Neural progenitor cell (in vitro differentiated cells): ENCODE measurements around the gene CHRNA5. TPM values are rescaled to one million over a fixed set of nuclear protein-coding genes. Genes with fewer than 3 reads are reported as not detected.

Experiments
- DNase-seq: peaks from one replicate; pipeline ENCODE4 v3.0.0-alpha.2; 2016; ENCODE audit warnings: low spot score
- H2AFZ ChIP-seq: fragments of 200-600 bp; sonication (generic); replicated peaks from 2 replicates; pipeline ENCODE4 v1.6.1; 2016; ENCODE audit warnings: antibody characterized with exemption
- H3F3A ChIP-seq: fragments of 200-600 bp; sonication (generic); 2 replicates; pipeline ENCODE4 v1.6.1; 2016; ENCODE audit warnings: antibody characterized with exemption, low read depth
- H3K27ac ChIP-seq: fragments of 200-600 bp; sonication (generic); 2 replicates; pipeline ENCODE4 v1.5.1; 2016; ENCODE audit warnings: mild to moderate bottlenecking
- H3K27me3 ChIP-seq: fragments of 200-600 bp; sonication (generic); 2 replicates; pipeline ENCODE4 v1.6.1; 2016; ENCODE audit warnings: mild to moderate bottlenecking, moderate library complexity
- H3K36me3 ChIP-seq: fragments of 200-600 bp; sonication (generic); 2 replicates; pipeline ENCODE4 v1.5.1; 2016
- H3K4me1 ChIP-seq: fragments of 200-600 bp; sonication (generic); 2 replicates; pipeline ENCODE4 v1.6.1; 2016; ENCODE audit warnings: mixed run types
- H3K4me2 ChIP-seq: fragments of 200-600 bp; sonication (generic); 2 replicates; pipeline ENCODE4 v1.6.1; 2016
- H3K4me3 ChIP-seq: fragments of 200-600 bp; sonication (generic); 2 replicates; pipeline ENCODE4 v1.5.1; 2016
- H3K79me2 ChIP-seq: fragments of 200-600 bp; sonication (generic); 2 replicates; pipeline ENCODE4 v1.6.1; 2016; ENCODE audit warnings: low read depth
- H3K9ac ChIP-seq: fragments of 200-600 bp; sonication (generic); 2 replicates; pipeline ENCODE4 v1.6.1; 2016
- H3K9me3 ChIP-seq: fragments of 200-600 bp; sonication (generic); 2 replicates; pipeline ENCODE4 v1.5.1; 2016; ENCODE audit warnings: low read depth
- H4K20me1 ChIP-seq: fragments of 200-600 bp; sonication (generic); 2 replicates; pipeline ENCODE4 v1.6.1; 2016; ENCODE audit warnings: low read depth
- H3K27ac Mint-ChIP-seq: 3 replicates; pipeline ENCODE4 v1.8.0; 2021; ENCODE audit warnings: mixed read lengths
- H3K27me3 Mint-ChIP-seq: 2 replicates; pipeline ENCODE4 v1.8.0; 2022; ENCODE audit warnings: low read depth, mild to moderate bottlenecking, inconsistent platforms, moderate library complexity, mixed read lengths; ENCODE audit not compliant: insufficient read depth
- H3K36me3 Mint-ChIP-seq: 3 replicates; pipeline ENCODE4 v1.8.0; 2021; ENCODE audit warnings: mixed read lengths
- H3K4me1 Mint-ChIP-seq: 3 replicates; pipeline ENCODE4 v1.8.0; 2021; ENCODE audit warnings: mixed read lengths
- H3K4me3 Mint-ChIP-seq: 3 replicates; pipeline ENCODE4 v1.8.0; 2021; ENCODE audit warnings: mild to moderate bottlenecking, moderate library complexity, mixed read lengths
- H3K9me3 Mint-ChIP-seq: 3 replicates; pipeline ENCODE4 v1.8.0; 2020; ENCODE audit warnings: mixed read lengths
- EZH2 ChIP-seq: fragments of 200-600 bp; sonication (generic); IDR thresholded peaks from 2 replicates; pipeline ENCODE4 v1.6.1; 2017; ENCODE audit warnings: antibody characterized with exemption, mild to moderate bottlenecking, moderate library complexity
- EZH2phosphoT487 ChIP-seq: fragments of 200-600 bp; sonication (generic); IDR thresholded peaks from 2 replicates; pipeline ENCODE4 v1.6.1; 2017; ENCODE audit warnings: antibody characterized with exemption
- total RNA-seq: library from RNA; depleted of rRNA; stranded (reverse); fragments of >200 nt; gene quantifications from 2 replicates; pipeline ENCODE4 v1.2.3, GENCODE V29; 2015; ENCODE audit warnings: low replicate concordance
- TF ChIP-seq, protein P1 (sequence below): fragments of 200-600 bp; sonication (generic); IDR thresholded peaks from 2 replicates; pipeline ENCODE4 v1.5.1; 2017; ENCODE audit warnings: antibody characterized with exemption, mild to moderate bottlenecking

The CHRNA5 gene
- total RNA-seq, 1 donor from 2014 or later = 46.9 TPM

- Mint-ChIP-seq H3K4me3 (peak overlapping the region; percentile 8), H3K27ac (no peak overlapping the region), H3K27me3 (peaks cover 25% of the 10 kb centered on the region), H3K4me1 (peaks cover 8% of the 10 kb centered on the region), H3K36me3 (no peaks in the 10 kb centered on the region), H3K9me3 (peaks cover 5% of the 10 kb centered on the region)
- H3F3A ChIP-seq = peaks cover 9% of the 10 kb centered on the region
- no peaks in the 10 kb centered on the region for H4K20me1 ChIP-seq
- H3K9ac ChIP-seq = no peak overlapping the region
- no peaks in the 10 kb centered on the region for H3K4me1 ChIP-seq
- TF ChIP-seq, protein P1, sequence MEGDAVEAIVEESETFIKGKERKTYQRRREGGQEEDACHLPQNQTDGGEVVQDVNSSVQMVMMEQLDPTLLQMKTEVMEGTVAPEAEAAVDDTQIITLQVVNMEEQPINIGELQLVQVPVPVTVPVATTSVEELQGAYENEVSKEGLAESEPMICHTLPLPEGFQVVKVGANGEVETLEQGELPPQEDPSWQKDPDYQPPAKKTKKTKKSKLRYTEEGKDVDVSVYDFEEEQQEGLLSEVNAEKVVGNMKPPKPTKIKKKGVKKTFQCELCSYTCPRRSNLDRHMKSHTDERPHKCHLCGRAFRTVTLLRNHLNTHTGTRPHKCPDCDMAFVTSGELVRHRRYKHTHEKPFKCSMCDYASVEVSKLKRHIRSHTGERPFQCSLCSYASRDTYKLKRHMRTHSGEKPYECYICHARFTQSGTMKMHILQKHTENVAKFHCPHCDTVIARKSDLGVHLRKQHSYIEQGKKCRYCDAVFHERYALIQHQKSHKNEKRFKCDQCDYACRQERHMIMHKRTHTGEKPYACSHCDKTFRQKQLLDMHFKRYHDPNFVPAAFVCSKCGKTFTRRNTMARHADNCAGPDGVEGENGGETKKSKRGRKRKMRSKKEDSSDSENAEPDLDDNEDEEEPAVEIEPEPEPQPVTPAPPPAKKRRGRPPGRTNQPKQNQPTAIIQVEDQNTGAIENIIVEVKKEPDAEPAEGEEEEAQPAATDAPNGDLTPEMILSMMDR = no peak
- TF ChIP-seq EZH2phosphoT487 (no peak), EZH2 (no peak)
- no peaks in the 10 kb centered on the region for H3K79me2 ChIP-seq
- no peak overlapping the region for H3K27ac ChIP-seq
- H2AFZ ChIP-seq = no peak overlapping the region
- H3K9me3 ChIP-seq = no peaks in the 10 kb centered on the region
- H3K4me3 ChIP-seq = no peak overlapping the region
- H3K27me3 ChIP-seq = peaks cover 16% of the 10 kb centered on the region
- no peak overlapping the region for H3K4me2 ChIP-seq
- no peak for DNase-seq
- no peaks in the 10 kb centered on the region for H3K36me3 ChIP-seq
Observed at GRCh38 chr15:78636378-78636859, 71.1 kb downstream of the CHRNA5 start.

DNA sequence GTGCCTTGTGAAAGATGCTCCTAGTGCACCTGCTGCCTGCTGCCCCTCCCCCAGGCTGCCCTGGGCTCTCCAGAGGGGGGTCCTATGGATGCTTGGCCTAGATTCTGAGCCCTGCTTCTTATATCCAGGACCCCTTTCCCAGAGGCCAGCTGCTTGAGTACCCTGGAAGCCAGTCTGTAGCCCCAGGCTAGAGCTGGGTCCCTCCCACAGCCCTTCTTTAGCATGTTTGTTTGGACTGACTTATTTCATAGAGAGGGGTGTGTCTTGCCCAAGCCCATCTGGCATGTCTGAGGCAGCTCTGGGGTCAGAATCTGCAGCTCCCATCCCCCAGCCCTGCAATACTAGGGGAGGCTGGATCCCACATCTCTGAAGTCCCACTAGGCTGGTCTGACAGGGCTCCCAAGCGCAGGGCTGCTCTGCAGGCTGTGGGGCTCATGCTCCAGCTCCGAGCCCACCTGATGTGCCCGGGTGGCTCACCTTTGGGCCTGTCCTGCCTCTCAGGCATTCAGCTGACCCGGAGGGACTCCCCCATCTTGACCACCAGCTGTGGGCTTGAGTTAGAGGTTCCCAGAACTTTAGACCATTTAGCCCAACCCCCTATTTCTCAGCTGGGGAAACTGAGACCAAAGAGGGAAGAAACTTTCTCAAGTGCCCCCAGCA, 72.6 kb downstream of the CHRNA5 start:
- Mint-ChIP-seq H3K27me3 (peaks cover 28% of the 10 kb centered on the region), H3K4me1 (peaks cover 13% of the 10 kb centered on the region), H3K4me3 (no peak overlapping the region), H3K27ac (no peak overlapping the region), H3K9me3 (peaks cover 1% of the 10 kb centered on the region), H3K36me3 (no peaks in the 10 kb centered on the region)
- TF ChIP-seq, protein P1 = no peak
- no peak for TF ChIP-seq EZH2
- TF ChIP-seq EZH2phosphoT487 = no peak
- H3F3A ChIP-seq = peaks cover 15% of the 10 kb centered on the region
- H4K20me1 ChIP-seq = no peaks in the 10 kb centered on the region
- H3K79me2 ChIP-seq = no peaks in the 10 kb centered on the region
- no peaks in the 10 kb centered on the region for H3K36me3 ChIP-seq
- no peak overlapping the region for H3K27ac ChIP-seq
- H3K4me2 ChIP-seq = no peak overlapping the region
- no peak overlapping the region for H3K9ac ChIP-seq
- H3K4me1 ChIP-seq = peaks cover 6% of the 10 kb centered on the region
- H3K9me3 ChIP-seq = no peaks in the 10 kb centered on the region
- no peak overlapping the region for H2AFZ ChIP-seq
- H3K4me3 ChIP-seq = no peak overlapping the region
- DNase-seq = no peak
- peaks cover 30% of the 10 kb centered on the region for H3K27me3 ChIP-seq

DNA sequence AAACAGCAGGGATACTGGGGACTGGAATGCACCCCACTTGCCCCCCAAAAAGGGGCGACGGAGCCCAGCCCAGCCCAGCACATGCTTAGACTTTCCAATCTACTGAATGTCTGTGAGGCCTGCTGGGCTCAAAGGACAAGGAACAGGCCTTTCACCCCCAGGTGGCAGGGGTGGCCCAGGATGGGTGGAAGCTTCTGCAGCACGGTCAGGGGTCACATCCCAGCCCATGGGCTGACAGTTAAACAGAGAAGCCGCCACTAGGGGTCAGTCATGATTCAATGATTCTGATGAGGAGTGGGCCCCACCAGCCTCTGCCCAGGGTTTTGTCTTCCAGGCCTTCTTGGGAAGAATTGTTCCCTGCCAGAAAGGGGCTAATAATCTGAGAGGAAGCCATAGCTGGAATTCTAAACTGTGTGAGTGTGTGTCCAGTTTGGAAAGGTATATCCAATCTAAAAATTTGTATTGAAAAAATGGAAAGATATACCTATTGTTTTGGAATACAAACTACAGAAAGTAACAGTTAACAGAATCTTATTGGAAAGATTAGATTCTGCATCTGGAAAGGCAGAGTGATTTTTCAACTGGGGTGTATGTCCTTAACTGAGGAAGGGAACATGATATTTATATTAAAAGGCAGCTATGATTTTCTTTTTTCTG, 73.5 kb downstream of the CHRNA5 start:
- no peaks in the 10 kb centered on the region for H3K9me3 ChIP-seq
- peaks cover 15% of the 10 kb centered on the region for H3F3A ChIP-seq
- Mint-ChIP-seq H3K27ac (no peak overlapping the region), H3K9me3 (no peaks in the 10 kb centered on the region), H3K36me3 (no peaks in the 10 kb centered on the region), H3K27me3 (peaks cover 27% of the 10 kb centered on the region), H3K4me1 (peaks cover 13% of the 10 kb centered on the region), H3K4me3 (no peak overlapping the region)
- H3K9ac ChIP-seq = no peak overlapping the region
- TF ChIP-seq, protein P1 = peak; percentile 80
- no peak for TF ChIP-seq EZH2
- H4K20me1 ChIP-seq = no peaks in the 10 kb centered on the region
- H3K36me3 ChIP-seq = no peaks in the 10 kb centered on the region
- no peak overlapping the region for H3K27ac ChIP-seq
- H2AFZ ChIP-seq = no peak overlapping the region
- peaks cover 30% of the 10 kb centered on the region for H3K27me3 ChIP-seq
- H3K4me2 ChIP-seq = no peak overlapping the region
- H3K79me2 ChIP-seq = no peaks in the 10 kb centered on the region
- no peak overlapping the region for H3K4me3 ChIP-seq
- peak; percentile 94 for DNase-seq
- H3K4me1 ChIP-seq = peaks cover 6% of the 10 kb centered on the region
